ENCODE measurements around the gene THRB. TPM values are rescaled to one million over a fixed set of nuclear protein-coding genes. Genes with fewer than 3 reads are reported as not detected.

The THRB gene
- polyA plus RNA-seq, 2 of the 4 experiments (the other 2 are of a cell fraction) = 2.0 to 2.3 TPM

- no peak for ATAC-seq
- no peak for DNase-seq (ENCODE audit: low read depth in 1 of 2, low spot score in 1 of 2)
- FAIRE-seq = no peak
- no peak overlapping the region; the same call in 2 of the 3 replicates for H3K4me3 ChIP-seq
- H3K27ac ChIP-seq = peak overlapping the region; percentile 51 to 55; a peak in 4 of 6 replicates
- ChIA-PET CTCF (no interaction called here), POLR2A (no interaction called here)
- H3K4me1 ChIP-seq = peaks cover 34% of the 10 kb centered on the region
- TF ChIP-seq CEBPB (IDR thresholded peaks at IDR 0.05) = peak; percentile 61 to 75; a peak in 3 of 4 replicates
- no peak for TF ChIP-seq EHF (CRISPR knock-in tag; IDR thresholded peaks at IDR 0.05)
- H3K4me2 ChIP-seq = peak overlapping the region; percentile 65
- 48% methylated on average over 5 of the region's 5 CpGs for WGBS (ENCODE audit: missing lambda C conversion rate)
- no peaks in the 10 kb centered on the region for H3K9me3 ChIP-seq
These were observed 44.3 kb downstream of the THRB start for GRCh38 chr3:24450160-24450907.

- H3K27ac ChIP-seq = no peak overlapping the region
- FAIRE-seq = no peak
These were observed 46.8 kb downstream of the THRB start for GRCh38 chr3:24447836-24448235.

GRCh38 chr3:24446032-24446431 is 48.6 kb downstream of the THRB start:
- whole genome bisulfite sequencing (ENCODE audit: missing lambda C conversion rate) = 95% methylated on average over 1 of the region's 1 CpG
- Histone ChIP-seq H3K4me3 (no peak overlapping the region), H3K9me3 (no peaks in the 10 kb centered on the region), H3K4me1 (peaks cover 17% of the 10 kb centered on the region), H3K4me2 (no peak overlapping the region), H3K27ac (no peak overlapping the region)
- ChIA-PET CTCF (interaction anchor here (1.1 kb wide), 1 partner anchor 9 kb away, joined by 3 read pairs; no protein-coding TSS in a partner anchor), POLR2A (no interaction called here)
- FAIRE-seq = no peak
- no peak for DNase-seq (ENCODE audit: low read depth in 1 of 2, low spot score in 1 of 2)
- no peak for ATAC-seq
- TF ChIP-seq RARB (CRISPR knock-in tag; IDR thresholded peaks at IDR 0.05) (no peak), ELK1 (IDR thresholded peaks at IDR 0.05; ENCODE audit: low read depth, low read length) (no peak), MAZ (IDR thresholded peaks at IDR 0.05; ENCODE audit: borderline replicate concordance, low read depth, low read length) (no peak), FOSL2 (IDR thresholded peaks at IDR 0.05) (no peak), FOSL2 (CRISPR knock-in tag; IDR thresholded peaks at IDR 0.05) (no peak), EHMT2 (IDR thresholded peaks at IDR 0.05; ENCODE audit: low read depth) (no peak), HES2 (IDR thresholded peaks at IDR 0.05) (no peak), ESRRA (IDR thresholded peaks at IDR 0.05; ENCODE audit: borderline replicate concordance, low read length) (no peak), HMGXB4 (CRISPR knock-in tag; IDR thresholded peaks at IDR 0.05; ENCODE audit: borderline replicate concordance) (no peak), GATA3 (IDR thresholded peaks at IDR 0.05; ENCODE audit: borderline replicate concordance) (no peak), BHLHE40 (IDR thresholded peaks at IDR 0.05; ENCODE audit: low read depth, low read length) (no peak), PHF8 (IDR thresholded peaks at IDR 0.05; ENCODE audit: borderline replicate concordance, low read depth) (no peak)

More at GRCh38 chr3:24447836-24448235, 46.8 kb downstream of the THRB start:
- ChIA-PET POLR2A (no interaction called here), CTCF (no interaction called here)
- Histone ChIP-seq H3K4me2 (no peak overlapping the region), H3K4me3 (no peak overlapping the region), H3K4me1 (peaks cover 34% of the 10 kb centered on the region), H3K9me3 (no peaks in the 10 kb centered on the region)
- TF ChIP-seq EHMT2 (IDR thresholded peaks at IDR 0.05; ENCODE audit: low read depth) (no peak), HOXB5 (CRISPR knock-in tag; IDR thresholded peaks at IDR 0.05) (no peak), ZC3H11A (IDR thresholded peaks at IDR 0.05) (no peak), ELK1 (IDR thresholded peaks at IDR 0.05; ENCODE audit: low read depth, low read length) (no peak), CHD4 (IDR thresholded peaks at IDR 0.05; ENCODE audit: borderline replicate concordance) (no peak), ZSCAN20 (CRISPR knock-in tag; IDR thresholded peaks at IDR 0.05) (no peak), REST (IDR thresholded peaks at IDR 0.05) (no peak)
- DNase-seq (ENCODE audit: low read depth in 1 of 2, low spot score in 1 of 2) (no peak), ATAC-seq (no peak)
- WGBS (ENCODE audit: missing lambda C conversion rate) = 86% methylated on average over 6 of the region's 6 CpGs
